Neural progenitor cell (in vitro differentiated cells): ENCODE results near the gene TMEM208.

Source experiments
- CTCF ChIP-seq: fragments of 200-600 bp; sonication (generic); IDR thresholded peaks from 2 replicates; pipeline ENCODE4 v1.5.1; 2017; ENCODE audit warnings: antibody characterized with exemption, mild to moderate bottlenecking
- EZH2 ChIP-seq: fragments of 200-600 bp; sonication (generic); IDR thresholded peaks from 2 replicates; pipeline ENCODE4 v1.6.1; 2017; ENCODE audit warnings: antibody characterized with exemption, mild to moderate bottlenecking, moderate library complexity

DNA sequence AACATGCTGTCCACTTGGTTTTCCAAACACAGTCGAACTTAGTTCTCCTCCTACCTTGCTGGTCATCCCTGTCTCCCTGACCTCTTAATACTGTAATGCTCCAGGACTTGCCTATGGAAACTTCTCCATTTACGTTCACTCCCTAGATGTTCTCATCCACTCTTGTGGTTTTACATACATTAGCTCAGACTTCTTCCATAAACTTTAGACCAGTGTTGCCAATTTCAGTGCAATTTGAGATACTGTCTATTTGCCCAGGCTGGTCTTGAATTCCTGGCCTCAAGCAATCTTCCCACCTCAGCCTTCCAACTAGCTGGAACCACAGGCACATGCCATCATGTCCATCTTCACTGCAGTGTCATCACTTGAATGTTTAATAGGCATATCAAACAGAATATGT is 44.6 kb upstream of the TMEM208 start:
- TF ChIP-seq CTCF (no peak), EZH2 (no peak)
